GM11168 (cell line): ENCODE results near the gene VAC14.
"Not testable (repeated sequence)": the region's sequence is repeated elsewhere in the genome, so short reads cannot be mapped to it uniquely, and the experiment has no call there.

ENCODE experiments used
- in situ Hi-C: fragments of 300-500 bp; cut with MboI; formaldehyde crosslinking; loops from one replicate; pipeline ENCODE4 v1.12.0; 2022; ENCODE audit warnings: low sequenced_read_pairs; ENCODE audit not compliant: unreplicated experiment

Gene VAC14

DNA sequence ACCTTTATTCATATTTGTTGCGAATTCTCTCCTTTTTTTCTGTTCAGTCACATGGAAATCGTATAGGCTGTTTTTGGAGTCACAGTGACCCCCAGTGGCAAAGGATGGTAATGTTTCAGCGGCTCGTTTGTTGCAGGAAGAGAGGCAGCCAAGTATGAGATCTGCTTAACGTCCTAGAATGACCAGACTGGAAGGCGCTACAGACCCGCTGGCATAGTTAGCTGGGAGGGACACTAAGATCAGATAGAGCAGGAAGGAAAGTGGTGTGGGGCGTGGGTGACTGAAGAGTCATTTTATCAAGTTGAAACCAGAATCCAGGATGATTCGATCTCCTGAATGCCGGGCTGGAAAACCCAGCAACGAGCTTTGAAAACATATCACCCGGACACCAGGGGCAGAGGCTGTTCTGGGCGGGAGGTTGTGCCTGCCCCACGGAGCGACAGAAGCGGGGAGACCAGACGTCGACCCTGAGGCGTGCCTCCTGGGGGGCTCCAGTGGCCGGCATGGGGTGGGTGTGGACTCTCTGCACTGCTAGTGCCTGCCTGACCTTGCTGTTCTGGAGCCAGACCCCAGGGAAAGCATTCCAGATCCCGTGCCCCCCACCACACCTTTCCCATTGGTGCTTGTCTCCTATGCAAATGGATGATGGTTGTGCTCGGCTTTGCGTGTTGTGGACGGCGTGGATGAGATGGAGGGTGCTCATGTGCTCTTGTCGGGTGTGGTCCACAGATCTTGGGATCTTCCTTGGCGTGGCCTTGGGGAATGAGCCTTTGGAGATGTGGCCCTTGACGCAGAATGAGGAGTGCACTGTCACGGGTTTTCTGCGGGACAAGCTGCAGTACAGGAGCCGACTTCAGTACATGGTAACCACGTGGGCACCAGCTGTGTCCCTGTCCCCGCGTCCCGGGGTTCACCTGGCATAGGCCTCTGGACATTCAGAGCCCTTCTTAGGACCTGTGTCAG is 146.9 kb downstream of the VAC14 start:
- in situ Hi-C loops = no loop called here

DNA sequence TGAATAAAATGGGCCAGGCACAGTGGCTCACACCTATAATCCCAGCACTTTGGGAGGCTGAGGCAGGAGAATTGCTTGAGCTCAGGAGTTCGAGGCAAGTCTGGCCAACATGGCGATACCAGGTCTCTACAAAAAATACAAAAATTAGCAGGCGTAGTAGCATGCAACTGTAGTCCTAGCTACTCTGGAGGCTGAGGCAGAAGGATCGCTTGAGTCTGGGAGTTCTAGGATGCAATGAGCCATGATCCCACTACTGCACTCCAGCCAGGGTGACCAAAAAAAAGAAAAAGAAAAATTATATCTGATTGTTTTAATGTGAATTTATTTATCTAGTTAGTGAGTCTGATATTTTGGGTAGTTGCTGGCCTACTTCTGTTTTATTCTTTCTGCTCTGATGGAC is 147.6 kb downstream of the VAC14 start:
- in situ Hi-C loops = no loop called here

DNA sequence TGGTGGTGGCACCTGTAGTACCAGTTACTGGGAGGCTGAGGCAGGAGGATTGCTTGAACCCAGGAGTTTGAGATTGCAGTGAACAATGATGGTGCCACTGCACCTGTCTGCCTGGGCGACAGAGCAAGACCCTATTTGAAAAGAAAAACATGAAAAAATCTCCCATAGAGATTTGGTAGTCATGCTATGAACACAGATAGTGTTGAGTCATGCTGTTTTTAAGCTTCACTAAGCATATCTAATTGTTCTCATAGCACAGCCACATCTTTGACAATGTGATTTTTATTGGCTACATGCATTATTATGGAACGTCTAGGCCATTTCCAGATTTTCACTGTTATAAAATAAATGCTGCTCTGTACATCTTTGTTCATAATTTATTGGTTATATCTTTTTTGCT is 148.6 kb downstream of the VAC14 start:
- in situ Hi-C loops = no loop called here

DNA sequence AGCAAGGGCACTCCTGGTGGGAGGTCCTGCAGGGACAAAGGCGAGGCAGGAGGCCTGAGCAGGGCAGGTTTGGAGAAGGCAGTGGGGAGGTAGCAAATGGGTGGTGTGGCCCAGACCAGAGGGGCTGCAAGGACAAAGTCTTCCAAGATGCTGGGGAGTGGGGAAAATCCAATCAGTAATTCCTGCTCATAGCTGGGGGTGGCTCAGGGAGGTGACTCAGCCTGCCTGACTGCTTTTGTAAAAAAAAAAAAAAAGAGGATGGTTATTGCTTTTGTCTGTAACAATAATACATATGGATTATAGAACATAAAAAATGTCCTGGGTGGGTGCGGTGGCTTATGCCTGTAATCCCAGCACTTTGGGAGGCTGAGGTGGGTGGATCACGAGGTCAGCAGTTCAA is 149.4 kb downstream of the VAC14 start:
- in situ Hi-C loops = no loop called here

DNA sequence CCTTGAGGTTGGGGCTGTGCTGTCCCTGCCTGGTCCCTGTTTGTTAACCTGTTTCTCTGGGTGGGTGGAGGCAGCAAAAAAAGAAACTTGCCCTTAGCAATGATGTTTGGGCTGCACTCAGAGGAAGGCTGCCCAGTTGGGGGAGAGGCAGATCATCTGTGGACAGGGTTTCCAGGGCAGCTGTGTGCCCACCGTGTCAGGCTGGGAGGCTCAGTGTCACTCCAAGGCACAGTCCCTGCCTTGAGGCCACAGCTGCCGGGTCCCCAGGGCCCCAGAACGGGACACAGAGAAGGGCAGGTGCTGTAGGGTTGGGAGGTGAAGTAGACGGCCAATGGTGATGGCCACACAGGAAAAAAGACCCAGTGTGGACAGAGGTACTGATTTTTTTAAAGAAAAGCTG is 150.7 kb downstream of the VAC14 start:
- in situ Hi-C loops = no loop called here

DNA sequence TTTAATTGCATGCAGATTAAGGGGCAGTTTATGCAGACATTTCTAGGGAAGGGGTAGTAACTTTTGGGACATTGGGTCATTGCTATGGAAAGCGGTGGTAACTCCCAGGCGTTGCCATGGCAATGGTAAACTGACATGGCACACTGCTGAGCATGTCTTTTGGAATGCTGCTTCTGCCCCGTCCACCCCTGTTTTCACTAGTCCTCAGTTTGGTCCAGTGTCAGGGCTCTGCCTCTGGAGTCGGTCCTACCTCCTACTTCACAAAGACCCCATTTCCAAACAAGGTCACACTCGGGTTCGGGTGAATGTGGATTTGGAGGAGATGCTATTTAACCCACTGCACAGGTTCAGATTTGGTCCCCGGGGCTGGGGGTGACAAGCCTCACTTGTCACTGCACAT is 151.7 kb downstream of the VAC14 start:
- in situ Hi-C loops = no loop called here

DNA sequence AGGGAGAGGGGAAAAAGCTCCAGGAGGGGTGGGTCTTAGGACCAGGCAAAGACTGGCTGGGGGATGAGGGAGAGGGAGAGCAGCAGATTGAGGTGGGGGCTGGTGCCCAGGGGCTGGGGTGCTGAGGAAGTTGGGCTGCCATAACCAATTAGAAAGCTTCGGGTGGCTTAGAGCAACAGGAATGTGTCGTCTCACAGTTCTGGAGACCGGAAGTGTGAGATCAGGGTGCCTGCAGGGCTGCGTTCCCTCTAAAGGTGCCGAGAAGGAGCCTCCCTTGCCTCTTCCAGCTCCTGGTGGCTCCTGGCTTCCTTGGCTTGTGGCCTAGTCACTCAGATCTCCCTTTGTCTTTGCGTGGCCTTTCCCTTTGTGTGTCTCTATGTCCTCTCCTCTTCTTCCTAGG is 152.4 kb downstream of the VAC14 start:
- in situ Hi-C loops = no loop called here

DNA sequence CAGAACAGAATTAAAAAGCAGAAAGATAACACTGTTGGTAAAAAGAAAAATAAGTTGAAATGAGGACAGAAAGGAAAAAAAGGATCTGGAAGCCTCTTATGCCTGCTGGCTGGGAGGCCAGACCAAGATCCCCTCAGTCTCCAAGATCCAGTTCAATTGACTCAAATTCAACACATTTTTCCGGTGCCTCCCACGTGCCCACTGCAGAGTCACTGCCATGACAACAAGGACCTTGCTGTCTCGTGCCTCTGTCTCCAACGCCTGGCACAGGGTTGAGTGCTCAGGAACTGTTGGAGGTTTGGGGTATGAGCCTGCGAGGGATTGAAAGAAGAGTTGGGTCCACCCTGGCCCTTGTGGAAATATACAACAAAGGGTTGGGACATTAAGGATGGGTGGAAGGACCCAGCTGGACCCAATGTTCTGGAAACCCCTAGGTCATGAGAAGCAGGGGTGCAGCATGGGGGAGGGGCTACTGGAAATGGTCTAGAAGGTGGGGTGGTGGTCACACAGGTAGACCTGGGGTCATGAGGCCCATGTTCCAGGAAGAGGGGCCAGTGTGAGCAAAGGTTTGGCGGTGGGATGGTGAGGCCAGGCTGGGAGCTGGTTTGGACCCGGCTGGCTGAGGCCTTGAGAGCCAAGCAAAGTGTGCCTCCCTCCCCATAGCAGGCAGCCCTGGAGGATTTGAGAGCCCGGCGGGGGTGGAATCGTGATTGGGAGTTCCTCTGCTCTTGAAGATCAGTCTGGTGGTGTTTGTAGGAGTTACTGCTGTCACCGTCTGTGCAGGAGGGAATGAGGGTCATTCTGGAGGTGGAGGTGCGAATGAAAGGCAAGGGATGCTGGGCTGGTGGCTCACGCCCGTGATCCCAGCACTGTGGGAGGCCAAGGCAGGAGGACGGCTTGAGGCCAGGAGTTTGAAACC is 153.3 kb downstream of the VAC14 start:
- in situ Hi-C loops = no loop called here

DNA sequence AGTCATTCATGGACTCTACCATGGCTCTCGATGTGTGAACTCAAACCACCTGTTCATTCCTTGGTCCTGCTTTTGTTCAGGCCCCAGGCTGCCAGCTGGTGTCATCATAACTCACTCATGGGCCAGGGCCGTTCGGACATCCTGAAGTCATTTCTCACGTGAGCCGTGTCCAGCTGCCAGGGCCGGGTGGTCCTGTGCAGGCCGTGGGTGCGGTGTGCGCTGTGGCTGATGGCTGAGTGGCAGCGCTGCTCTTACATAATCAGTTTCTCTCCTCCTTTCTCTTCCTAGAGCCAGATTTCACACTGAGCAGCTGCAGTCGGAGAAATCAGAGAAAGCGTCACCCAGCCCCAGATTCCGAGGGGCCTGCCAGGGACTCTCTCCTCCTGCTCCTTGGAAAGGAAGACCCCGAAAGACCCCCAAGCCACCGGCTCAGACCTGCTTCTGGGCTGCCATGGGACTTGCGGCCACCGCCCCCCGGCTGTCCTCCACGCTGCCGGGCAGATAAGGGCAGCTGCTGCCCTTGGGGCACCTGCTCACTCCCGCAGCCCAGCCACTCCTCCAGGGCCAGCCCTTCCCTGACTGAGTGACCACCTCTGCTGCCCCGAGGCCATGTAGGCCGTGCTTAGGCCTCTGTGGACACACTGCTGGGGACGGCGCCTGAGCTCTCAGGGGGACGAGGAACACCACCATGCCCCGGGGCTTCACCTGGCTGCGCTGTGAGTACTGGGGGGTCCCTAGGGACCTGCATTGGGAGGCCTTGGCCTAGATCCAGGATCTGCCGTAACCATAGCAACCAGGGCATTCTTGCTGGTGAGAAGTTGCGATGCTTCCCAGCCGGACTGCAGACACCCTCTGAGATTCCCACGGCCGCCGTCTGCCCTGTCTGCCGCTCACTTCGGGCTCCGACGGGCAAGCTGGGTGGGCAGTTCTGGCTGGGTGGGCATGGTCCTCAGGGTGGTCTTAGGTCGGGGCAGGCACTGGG is 154.4 kb downstream of the VAC14 start, which contains the start of gene IL34:
TSS of gene IL34 (plus strand) at position 300 of the 982 bp plus-strand sequence. CDS start at position 689, 389 bp downstream.
- in situ Hi-C loops = no loop called here

DNA sequence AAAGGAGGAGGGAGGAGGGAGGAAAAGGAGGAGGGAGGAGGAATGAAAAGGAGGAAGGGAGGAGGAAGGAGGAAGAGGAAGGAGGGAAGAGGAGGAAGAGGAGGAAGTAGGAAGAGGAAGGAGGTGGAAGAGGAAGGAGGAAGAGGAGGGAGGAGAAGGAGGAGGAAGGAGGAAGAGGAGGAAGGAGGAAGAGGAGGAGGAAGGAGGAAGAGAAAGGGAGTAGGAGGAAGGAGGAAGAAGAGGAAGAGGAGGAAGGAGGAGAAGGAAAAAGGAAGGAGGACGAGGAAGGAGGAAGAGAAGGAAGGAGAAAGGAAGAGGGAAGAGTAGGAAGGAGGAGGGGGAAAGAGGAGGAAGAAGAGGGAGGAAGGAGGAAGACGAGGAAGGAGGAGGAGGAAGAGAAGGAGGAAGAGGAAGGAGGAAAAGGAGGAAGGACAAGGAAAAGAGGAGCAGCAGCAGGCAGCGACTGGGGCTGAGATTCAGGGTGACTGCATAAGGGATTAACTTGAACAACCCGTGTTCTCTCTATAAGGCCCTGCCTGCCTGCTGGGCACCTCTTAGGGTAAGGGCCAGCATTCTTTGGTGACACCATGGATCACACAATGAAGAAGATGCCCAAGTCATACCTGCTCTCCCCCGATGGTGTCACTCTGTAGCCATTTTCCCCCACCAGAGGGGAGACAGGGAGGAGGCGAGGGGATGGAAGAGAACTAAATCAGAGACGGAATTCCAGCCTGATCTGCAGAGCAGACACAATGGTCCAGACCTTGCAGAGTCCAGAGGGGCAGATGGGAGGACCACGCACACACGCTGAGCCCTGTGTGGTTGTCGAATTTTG is 156.0 kb downstream of the VAC14 start:
- in situ Hi-C loops = no loop called here

DNA sequence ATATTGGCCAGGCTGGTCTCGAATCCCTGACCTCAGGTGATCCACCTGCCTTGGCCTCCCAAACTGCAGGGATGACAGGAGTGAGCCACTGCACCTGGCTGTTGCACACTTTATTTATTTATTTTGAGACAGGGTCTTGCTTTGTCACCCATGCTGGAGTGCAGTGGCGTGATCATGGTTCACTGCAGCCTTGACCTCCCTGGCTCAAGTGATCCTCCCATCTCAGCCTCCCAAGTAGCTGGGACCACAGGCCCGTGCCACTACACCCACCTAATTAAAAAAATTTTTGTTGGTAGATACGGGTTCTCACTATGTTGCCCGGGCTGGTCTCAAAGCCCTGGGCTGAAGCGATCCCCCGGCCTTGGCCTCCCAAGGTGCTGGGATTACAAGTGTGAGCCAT is 157.7 kb downstream of the VAC14 start:
- in situ Hi-C loops = not testable (repeated sequence)

DNA sequence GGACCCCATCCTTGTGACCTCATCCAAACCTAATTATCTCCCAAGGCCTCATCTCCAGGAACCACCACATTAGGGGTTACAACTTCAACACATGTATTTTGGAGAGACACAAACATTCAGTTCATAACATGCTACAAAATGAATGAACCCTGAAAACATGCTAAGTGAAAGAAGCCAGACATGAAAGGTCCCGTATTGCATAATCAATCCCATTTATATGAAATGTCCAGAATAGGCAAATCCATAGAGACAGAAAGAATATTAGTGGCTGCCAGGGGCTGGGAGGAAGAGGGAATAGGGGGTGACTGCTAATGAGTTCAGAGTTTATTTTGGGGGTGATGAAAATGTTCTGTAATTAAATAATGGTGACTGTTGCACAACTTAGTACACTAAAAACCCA is 158.3 kb downstream of the VAC14 start:
- in situ Hi-C loops = no loop called here

DNA sequence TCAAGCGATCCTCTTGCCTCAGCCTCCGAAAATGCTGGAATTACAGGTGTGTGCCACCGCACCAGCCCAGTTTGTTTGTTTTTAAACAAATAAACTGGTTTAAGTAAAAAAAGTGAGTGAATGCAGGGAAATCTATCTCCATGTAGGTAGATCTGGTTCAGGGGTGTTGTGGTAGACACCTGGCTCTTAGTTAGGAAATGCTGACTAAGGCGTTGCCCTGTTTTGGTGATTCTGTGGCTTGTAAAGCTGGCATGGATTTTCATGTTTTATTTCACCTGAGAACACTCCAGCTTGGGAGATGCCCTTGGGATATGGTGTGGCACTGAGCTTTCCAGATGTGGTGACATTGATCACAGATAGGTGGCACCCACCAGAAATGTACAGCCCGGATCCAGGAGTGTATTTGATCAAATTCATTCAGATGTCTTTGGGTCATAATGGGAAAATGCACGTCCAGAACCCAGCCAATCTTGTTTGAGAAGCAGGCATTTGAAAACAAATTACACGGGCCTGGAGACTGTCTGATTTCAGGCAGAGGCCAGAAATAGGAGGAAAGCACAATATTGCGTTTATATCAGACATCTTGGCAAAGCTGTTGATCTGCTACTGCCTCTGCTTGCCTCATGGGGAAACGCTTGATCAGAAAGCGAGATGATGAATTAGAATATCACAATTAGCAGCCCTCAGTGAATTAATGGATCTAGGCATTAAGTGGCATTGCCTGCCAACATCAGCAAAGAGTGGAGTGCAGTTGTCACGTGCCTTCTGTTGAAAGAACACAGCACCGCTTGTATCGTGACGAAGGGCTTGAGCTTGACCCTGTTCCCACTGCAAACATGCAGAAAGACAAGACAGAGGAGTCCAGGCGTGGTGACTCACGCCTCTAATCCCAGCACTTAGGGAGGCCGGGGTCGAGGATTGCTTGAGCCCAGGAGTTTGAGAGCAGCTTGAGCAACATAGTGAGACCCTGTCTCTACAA is 161.9 kb downstream of the VAC14 start:
- in situ Hi-C loops = no loop called here
